ENCODE measurements around the gene ZDHHC1. TPM values are rescaled to one million over a fixed set of nuclear protein-coding genes. Genes with fewer than 3 reads are reported as not detected.
"Not testable (repeated sequence)": the region's sequence is repeated elsewhere in the genome, so short reads cannot be mapped to it uniquely, and the experiment has no call there.

The ZDHHC1 gene
- total RNA-seq, 1 experiment from 2014 or later = 5.8 TPM

GRCh38 chr16:67387479-67388079 lies 28.7 kb downstream of the ZDHHC1 start:
- in situ Hi-C loops (cut with HindIII; ENCODE audit: low sequenced_read_pairs) = no loop called here
- no peak for DNase-seq (ENCODE audit: low spot score)

DNA sequence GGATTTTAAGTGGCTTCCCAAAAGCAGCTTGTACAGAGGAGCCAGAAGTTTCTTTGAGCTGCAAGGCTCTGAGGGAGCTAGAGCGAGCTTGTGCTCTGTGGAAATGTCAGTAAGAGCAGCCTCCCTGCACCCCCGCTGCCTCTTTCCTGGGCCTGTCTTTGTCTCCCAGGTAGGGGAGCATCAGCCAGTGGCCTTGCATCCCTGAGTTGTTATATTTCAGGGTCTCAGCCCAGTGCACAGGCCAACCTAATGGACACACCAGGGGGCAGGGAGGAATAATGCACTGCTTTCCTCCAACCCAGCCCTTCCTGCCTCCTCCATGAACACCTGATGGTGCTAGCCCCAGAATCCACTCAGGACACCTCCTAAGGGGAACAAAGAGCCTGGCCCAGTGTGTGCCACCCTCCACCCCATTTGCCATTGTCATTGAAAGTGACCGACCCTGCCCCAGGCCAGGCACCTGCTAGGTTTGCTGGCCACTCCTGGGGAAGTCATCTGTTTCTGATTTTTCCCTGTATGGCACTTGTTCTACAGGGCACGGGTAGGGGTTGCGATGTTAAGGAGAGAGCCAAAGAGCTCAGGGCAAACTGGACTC lies 29.3 kb downstream of the ZDHHC1 start:
- in situ Hi-C loops (cut with HindIII; ENCODE audit: low sequenced_read_pairs) = no loop called here
- no peak for DNase-seq (ENCODE audit: low spot score)

DNA sequence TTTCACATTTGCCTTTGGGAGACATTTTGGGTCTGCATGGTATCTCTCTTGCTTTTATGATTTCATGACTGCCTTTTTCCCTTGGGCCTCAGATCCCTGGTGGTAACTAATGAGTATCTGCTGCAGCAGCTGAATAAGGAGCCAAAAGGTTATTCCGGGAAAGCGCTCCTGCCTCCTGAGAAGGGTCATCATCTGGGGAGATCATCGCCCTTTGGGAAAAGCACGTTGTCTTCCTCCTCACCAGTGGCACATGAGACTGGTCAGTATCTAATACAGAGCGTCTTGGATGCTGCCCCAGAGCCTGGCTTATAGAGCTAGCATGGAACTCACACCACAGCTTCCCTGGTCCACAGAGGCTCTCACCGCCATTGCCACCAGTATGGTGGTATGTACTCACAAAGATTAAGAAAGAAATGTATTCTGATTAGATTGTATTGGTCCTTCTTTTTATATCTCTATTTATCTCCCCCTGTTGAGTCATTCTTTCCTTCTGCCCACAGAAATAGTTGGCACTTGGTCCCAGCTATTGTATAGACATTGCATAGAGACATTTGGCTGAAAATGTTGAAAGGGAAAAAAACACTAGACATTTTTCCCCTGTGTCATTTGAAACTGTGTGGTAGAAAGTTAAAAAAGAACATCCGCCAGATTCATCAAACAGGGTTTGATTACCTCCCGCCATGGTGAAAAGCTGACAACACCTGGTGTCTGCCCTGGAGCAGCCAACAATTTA lies 31.3 kb downstream of the ZDHHC1 start:
- in situ Hi-C loops (cut with HindIII; ENCODE audit: low sequenced_read_pairs) = no loop called here
- DNase-seq (ENCODE audit: low spot score) = no peak

- in situ Hi-C loops (cut with HindIII; ENCODE audit: low sequenced_read_pairs) = no loop called here
- no peak for DNase-seq (ENCODE audit: low spot score)
Measured at GRCh38 chr16:67383284-67383683, 33.0 kb downstream of the ZDHHC1 start.

GRCh38 chr16:67378642-67379041 lies 37.6 kb downstream of the ZDHHC1 start:
- no peak for DNase-seq (ENCODE audit: low spot score)
- in situ Hi-C loops (cut with HindIII; ENCODE audit: low sequenced_read_pairs) = no loop called here

- in situ Hi-C loops (cut with HindIII; ENCODE audit: low sequenced_read_pairs) = not testable (repeated sequence)
Measured at GRCh38 chr16:67376012-67376411, 40.3 kb downstream of the ZDHHC1 start.

DNA sequence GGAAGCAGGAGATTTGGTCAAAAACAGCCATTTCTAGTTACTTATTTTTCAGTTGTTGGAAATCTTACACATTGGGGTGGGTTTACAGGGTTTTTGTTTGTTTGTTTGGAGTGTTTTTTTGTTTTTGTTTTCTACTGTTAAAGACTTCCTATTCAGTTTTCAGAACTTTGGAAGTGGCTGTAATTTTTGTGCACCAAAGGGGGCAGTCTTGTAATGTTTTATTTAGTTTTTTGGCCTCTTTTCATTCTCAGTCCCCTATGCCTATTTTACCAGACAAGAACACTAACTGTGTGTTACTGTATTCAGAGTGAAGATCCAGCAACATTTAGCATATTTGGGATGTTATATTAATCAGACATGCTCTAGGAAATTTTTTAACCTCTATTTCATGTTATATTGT lies 43.6 kb downstream of the ZDHHC1 start:
- in situ Hi-C loops (cut with HindIII; ENCODE audit: low sequenced_read_pairs) = no loop called here
- DNase-seq (ENCODE audit: low spot score) = peak; percentile 51

More at GRCh38 chr16:67376012-67376411, 40.3 kb downstream of the ZDHHC1 start:
- not testable (repeated sequence) for DNase-seq (ENCODE audit: low spot score)

DNA sequence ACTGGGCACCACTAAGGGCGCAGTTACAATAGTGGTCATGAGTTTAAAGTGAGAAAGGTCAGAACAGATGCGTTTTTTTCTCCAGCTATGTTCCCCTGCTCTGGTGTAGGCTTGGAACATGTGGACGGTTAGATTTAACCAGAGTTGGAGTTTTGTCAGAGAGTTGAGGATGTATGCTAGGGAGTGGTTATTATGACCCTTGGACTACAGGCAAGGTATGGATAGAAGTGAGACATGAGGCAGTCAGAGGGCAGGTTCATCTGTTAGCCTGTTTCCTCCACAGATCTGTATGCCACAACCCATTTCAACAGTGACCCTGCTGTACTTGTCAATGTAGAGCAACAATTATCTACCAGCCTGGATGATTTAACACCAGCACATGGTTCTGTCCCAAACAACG lies 45.6 kb downstream of the ZDHHC1 start:
- in situ Hi-C loops (cut with HindIII; ENCODE audit: low sequenced_read_pairs) = no loop called here
- no peak for DNase-seq (ENCODE audit: low spot score)

DNA sequence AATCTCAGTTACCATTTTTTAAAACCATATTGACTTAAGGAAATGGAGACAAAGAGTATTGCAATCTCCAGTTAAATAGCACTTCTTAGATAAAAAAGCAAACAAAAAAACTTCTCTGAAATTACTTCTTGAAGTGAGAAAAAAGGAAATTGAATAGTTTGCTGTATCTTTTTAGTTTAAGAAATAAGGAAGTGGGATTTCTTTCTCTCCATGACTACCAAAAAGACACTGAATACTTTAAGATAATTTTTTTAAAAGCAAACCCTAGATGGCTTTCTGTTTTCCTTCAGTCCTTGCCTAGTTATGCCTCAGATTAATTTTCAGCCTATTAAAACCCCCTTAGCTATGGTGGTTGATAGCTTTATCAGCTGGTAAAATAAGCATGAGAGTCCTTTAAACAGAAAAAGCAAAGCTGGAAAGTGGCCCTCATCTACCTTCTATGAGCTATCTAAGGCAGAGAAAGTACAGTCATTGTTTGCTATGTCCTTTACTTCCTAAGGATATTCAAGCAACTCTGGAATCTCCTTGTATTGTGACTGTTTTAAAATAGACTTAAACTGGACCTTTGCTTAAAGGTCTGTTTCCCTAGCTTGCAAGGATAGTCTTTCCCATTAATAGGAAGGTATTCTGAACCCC lies 51.6 kb downstream of the ZDHHC1 start:
- no peak for DNase-seq (ENCODE audit: low spot score)
- in situ Hi-C loops (cut with HindIII; ENCODE audit: low sequenced_read_pairs) = no loop called here

DNA sequence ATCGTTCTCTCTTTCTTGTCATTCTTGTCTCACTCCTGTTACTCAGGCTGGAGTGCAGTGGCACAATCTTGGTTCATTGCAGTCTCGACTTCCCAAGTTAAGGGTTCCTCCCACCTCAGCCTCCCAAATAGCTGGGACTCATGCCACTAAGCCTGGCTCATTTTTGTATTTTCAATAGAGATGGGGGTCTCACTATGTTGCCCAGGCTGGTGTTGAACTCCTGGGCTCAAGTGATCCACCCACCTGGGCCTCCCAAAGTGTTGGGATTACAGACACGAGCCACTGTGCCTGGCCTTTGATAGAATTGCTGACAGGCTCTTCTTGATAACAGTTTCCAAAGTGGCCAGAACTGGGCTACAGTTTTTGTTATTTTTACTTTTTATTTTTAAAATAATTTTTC lies 55.2 kb downstream of the ZDHHC1 start:
- no peak for DNase-seq (ENCODE audit: low spot score)
- in situ Hi-C loops (cut with HindIII; ENCODE audit: low sequenced_read_pairs) = no loop called here

DNA sequence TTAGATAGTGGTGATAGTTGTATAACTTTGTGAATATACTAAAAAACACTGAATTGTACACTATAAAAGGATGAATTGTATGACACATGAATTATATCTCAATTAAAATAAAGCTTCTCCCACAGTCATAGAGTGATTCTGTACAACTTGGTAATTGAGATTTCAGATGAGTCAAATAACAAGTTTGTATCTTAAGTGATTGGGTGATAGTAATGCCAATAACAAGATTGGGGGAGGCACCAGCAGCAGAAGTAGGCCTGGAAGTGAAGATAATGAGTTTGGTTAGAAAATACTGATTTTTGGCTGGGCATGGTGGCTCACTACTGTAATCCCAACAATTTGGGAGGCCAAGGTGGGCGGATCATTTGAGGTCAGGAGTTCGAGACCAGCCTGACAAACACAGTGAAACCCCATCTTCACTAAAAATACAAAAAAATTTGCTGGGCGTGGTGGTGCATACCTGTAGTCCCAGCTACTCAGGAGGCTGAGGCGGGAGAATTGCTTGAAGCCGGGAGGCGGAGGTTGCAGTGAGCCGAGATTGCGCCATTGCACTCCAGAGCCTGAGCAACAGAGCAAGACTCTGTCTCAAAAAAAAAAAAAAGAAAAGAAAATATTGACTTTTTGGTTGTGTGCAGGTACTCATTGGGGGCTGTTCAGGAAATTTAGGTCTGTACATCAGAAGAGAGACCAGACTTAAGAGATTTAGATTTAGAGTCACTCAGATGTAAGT lies 56.6 kb downstream of the ZDHHC1 start:
- in situ Hi-C loops (cut with HindIII; ENCODE audit: low sequenced_read_pairs); DNase-seq (ENCODE audit: low spot score): not testable (repeated sequence)

DNA sequence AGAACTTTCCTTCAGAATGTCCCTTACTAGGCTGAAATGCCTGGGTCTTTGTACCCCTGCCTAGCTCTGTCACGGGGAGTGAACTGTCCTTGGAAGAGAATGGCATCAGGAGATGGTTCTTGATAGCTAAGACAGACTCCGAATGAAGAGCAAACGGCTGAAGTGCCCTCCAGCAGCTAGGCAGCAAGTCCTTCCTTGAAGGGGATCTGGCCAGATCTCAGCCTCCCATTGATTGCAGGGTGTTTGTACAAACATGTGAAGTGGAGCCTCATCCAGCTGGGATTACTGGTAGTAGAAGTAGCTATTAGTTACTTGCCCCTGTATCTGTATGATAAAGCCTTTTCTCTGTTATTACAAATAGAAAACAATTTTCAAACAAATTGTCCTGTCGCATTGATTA lies 58.7 kb downstream of the ZDHHC1 start:
- DNase-seq (ENCODE audit: low spot score) = no peak
- in situ Hi-C loops (cut with HindIII; ENCODE audit: low sequenced_read_pairs) = no loop called here

- in situ Hi-C loops (cut with HindIII; ENCODE audit: low sequenced_read_pairs) = no loop called here
- DNase-seq (ENCODE audit: low spot score) = no peak
Measured at GRCh38 chr16:67356396-67356795, 59.9 kb downstream of the ZDHHC1 start.

DNA sequence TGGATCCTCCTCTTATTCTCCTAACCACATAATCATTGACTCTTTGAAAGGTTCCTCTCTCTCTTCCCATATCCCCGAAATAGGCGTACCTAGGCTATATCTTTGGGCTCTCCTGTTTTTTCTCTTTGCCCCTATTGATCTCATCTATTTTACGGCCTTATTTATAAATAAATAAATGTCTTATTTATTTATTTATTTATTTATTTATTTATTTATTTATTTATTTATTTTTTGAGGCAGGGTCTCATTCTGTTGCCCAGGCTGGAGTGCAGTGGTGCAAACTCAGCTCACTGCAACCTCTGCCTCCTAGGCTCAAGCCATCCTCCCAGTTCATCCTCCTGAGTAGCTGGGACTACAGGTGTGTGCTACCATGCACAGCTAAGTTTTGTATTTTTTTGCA lies 63.8 kb downstream of the ZDHHC1 start:
- DNase-seq (ENCODE audit: low spot score); in situ Hi-C loops (cut with HindIII; ENCODE audit: low sequenced_read_pairs): not testable (repeated sequence)

- no peak for DNase-seq (ENCODE audit: low spot score)
- in situ Hi-C loops (cut with HindIII; ENCODE audit: low sequenced_read_pairs) = no loop called here
Measured at GRCh38 chr16:67350324-67350723, 66.0 kb downstream of the ZDHHC1 start.

- in situ Hi-C loops (cut with HindIII; ENCODE audit: low sequenced_read_pairs) = no loop called here
- DNase-seq (ENCODE audit: low spot score) = no peak
Measured at GRCh38 chr16:67349172-67349571, 67.1 kb downstream of the ZDHHC1 start.

- DNase-seq (ENCODE audit: low spot score) = no peak
- in situ Hi-C loops (cut with HindIII; ENCODE audit: low sequenced_read_pairs) = no loop called here
Measured at GRCh38 chr16:67346341-67346740, 69.9 kb downstream of the ZDHHC1 start.

DNA sequence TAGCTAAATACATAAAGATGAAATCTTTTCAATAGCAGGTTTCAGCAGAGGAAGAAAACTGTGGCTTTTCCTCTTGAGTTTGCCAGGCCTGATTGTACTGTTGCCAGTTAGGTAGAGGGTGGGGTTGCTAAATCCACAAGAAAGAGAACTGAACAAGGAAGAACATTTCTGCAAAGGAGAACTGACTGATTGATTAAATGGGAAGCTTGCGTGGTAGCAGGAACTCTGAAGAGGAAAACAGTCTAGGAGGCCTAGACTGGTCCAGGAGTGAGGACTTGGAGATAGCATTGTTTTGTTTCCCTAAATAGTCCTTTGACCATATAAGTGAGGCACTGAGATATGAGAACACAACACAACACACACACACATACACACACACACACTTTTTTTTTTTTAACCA lies 70.9 kb downstream of the ZDHHC1 start:
- no peak for DNase-seq (ENCODE audit: low spot score)

More for the DNA sequence above, 70.9 kb downstream of the ZDHHC1 start:
- in situ Hi-C loops (cut with HindIII; ENCODE audit: low sequenced_read_pairs) = no loop called here

Data from G401 (cell line).